Activated B cell treated with CpG ODN at 0.5 μM for 24 hours (primary cell): ENCODE results near the gene N4BP2L2. TPM values are rescaled to one million over a fixed set of nuclear protein-coding genes. Genes with fewer than 3 reads are reported as not detected.

ENCODE experiments used
- ATAC-seq: fragments of 200-7000 bp; cut with Tn5 transposase; one replicate; pipeline ENCODE4 v1.10.0; 2021; ENCODE audit warnings: low read depth, mild to moderate bottlenecking, moderate library complexity
- CTCF ChIA-PET: fragments of 350-600 bp; sonication (Branson Sonifier 250); formaldehyde crosslinking; loops from one replicate; lab custom pipeline; 2021; ENCODE audit warnings: antibody characterized with exemption; lab: Charles Lee
- POLR2A ChIA-PET: fragments of 350-600 bp; sonication (Branson Sonifier 250); formaldehyde crosslinking; loops from one replicate; lab custom pipeline; 2021; ENCODE audit warnings: antibody characterized with exemption; lab: Charles Lee
- DNase-seq: peaks from one replicate; pipeline ENCODE4 v3.0.0; 2022
- H3K27ac Mint-ChIP-seq: one replicate; pipeline ENCODE4 v1.8.0; 2020; ENCODE audit warnings: mixed read lengths
- H3K27me3 Mint-ChIP-seq: one replicate; pipeline ENCODE4 v1.8.0; 2021; ENCODE audit warnings: mixed read lengths
- H3K36me3 Mint-ChIP-seq: one replicate; pipeline ENCODE4 v1.8.0; 2021; ENCODE audit warnings: low read depth, mixed read lengths
- H3K4me1 Mint-ChIP-seq: one replicate; pipeline ENCODE4 v1.8.0; 2021; ENCODE audit warnings: mixed read lengths
- H3K4me3 Mint-ChIP-seq: one replicate; pipeline ENCODE4 v1.8.0; 2020; ENCODE audit warnings: mild to moderate bottlenecking, mixed read lengths
- H3K9me3 Mint-ChIP-seq: one replicate; pipeline ENCODE4 v1.8.0; 2020; ENCODE audit warnings: mixed read lengths
- intact Hi-C: fragments of 100-400 bp; cut with micrococcal nuclease; formaldehyde crosslinking; loops from one replicate; pipeline ENCODE4 v1.15.1; 2024
- total RNA-seq: library from RNA; stranded (reverse); gene quantifications from 2 replicates; pipeline ENCODE4 v1.2.3, GENCODE V29; 2022
- TF ChIP-seq, protein P1 (sequence below): fragments of 200-600 bp; IDR thresholded peaks from one replicate; pipeline ENCODE4 v1.8.0; 2022; ENCODE audit warnings: antibody characterized with exemption, mild to moderate bottlenecking

The N4BP2L2 gene
- total RNA-seq, 1 donor from 2014 or later, result 153 TPM

DNA sequence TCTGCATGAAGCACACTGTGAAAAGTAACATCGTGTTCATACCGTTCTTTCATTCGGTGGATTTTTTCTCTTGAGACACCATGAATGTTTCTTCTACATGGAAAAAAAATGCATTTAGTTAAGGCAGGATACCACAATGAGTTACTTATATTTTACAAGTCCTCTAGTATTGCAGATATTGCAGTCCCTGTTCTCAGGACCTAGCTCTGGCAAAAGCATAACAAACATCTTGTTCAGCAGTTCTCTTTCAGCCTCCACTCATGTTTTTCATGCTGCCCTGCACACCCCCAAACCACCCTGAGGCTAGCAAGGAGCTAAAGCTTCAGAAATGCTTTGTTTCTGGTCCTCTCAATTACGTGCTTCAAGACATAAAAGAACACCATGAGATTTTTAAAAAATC is 135.5 kb downstream of the N4BP2L2 start:
- ATAC-seq (no peak), DNase-seq (no peak)
- CTCF ChIA-PET, result interaction anchor here (0.9 kb wide), 1 partner anchor 9 kb away, joined by 3 read pairs; no protein-coding TSS in a partner anchor
- Mint-ChIP-seq H3K9me3 (no peaks in the 10 kb centered on the region), H3K4me3 (no peak overlapping the region), H3K4me1 (no peaks in the 10 kb centered on the region), H3K36me3 (peaks cover 69% of the 10 kb centered on the region), H3K27me3 (no peaks in the 10 kb centered on the region), H3K27ac (no peak overlapping the region)
- POLR2A ChIA-PET, result no interaction called here
- intact Hi-C loops, result no loop called here
- TF ChIP-seq, protein P1, sequence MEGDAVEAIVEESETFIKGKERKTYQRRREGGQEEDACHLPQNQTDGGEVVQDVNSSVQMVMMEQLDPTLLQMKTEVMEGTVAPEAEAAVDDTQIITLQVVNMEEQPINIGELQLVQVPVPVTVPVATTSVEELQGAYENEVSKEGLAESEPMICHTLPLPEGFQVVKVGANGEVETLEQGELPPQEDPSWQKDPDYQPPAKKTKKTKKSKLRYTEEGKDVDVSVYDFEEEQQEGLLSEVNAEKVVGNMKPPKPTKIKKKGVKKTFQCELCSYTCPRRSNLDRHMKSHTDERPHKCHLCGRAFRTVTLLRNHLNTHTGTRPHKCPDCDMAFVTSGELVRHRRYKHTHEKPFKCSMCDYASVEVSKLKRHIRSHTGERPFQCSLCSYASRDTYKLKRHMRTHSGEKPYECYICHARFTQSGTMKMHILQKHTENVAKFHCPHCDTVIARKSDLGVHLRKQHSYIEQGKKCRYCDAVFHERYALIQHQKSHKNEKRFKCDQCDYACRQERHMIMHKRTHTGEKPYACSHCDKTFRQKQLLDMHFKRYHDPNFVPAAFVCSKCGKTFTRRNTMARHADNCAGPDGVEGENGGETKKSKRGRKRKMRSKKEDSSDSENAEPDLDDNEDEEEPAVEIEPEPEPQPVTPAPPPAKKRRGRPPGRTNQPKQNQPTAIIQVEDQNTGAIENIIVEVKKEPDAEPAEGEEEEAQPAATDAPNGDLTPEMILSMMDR, result no peak

DNA sequence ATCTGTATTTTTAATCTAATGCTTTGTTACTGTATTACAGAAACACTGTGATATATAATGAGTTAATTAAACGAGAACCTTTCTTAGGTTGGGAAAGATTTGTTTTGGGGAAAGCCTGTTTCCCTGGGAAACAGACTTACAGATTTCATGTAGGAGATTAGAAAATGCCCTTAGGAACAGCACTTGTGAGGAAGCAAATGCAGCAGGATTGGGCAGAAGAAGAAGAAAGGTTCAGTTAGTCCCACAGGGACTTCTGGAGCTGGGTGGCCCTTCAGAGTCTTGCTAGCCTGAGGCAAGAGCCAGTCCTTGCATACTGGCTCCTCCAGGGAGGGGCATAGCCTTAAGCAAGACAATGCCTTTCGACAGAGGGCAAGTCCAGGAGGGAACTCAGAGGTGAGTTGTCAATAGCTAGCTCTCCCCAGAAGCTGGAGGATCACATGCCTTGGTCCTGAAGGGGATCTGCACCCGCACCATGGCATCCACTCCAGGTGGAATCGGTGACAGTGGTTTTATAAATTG is 147.4 kb downstream of the N4BP2L2 start:
- Mint-ChIP-seq H3K27me3 (no peaks in the 10 kb centered on the region), H3K27ac (no peak overlapping the region), H3K9me3 (no peaks in the 10 kb centered on the region), H3K4me1 (peaks cover 6% of the 10 kb centered on the region), H3K36me3 (no peaks in the 10 kb centered on the region), H3K4me3 (no peak overlapping the region)
- ChIA-PET CTCF (no interaction called here), POLR2A (interaction anchor here (0.7 kb wide), 1 partner anchor 76 kb away, joined by 3 read pairs; no protein-coding TSS in a partner anchor)
- intact Hi-C loops, result no loop called here
- TF ChIP-seq, protein P1, result no peak
- DNase-seq (no peak), ATAC-seq (no peak)

DNA sequence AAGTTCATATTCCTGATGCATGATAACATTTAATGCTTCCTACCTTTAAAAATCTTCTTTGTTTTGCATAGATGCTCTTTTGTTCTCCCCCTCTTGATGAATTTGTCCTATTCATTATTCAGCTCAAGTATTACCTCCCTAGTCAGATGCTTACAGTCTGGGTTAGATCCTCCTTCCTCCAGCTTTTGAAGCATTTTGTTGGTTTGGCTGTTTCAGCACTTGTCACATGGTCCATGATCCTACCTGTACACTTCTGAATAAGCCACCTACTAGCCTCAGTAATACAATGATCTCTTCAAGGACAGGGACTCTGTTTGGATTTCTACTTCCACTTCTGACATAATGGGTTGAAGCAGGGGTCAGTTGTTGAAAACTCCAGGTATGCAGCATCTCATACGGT is 148.1 kb downstream of the N4BP2L2 start:
- POLR2A ChIA-PET, result interaction anchor here (0.7 kb wide), 1 partner anchor 76 kb away, joined by 3 read pairs; no protein-coding TSS in a partner anchor
- no peak for ATAC-seq

DNA sequence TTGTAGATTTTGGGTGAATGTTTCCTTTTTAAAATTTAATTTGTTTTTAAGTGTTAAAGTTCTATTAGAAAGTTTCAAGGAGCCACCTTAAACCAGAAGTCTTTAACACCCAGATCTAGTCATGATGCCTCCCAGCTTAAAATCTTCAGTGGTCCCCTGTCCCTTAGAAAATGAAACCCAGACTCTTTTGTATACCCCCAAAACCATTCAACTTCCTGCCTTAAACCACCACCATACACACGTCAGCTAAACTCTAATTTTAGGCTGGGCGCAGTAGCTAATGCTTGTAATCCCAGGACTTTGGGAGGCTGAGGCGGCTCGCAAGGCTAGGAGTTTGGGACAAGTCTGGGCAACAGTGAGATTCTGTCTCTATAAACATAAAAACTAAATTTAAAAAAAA is 148.5 kb downstream of the N4BP2L2 start:
- no peak overlapping the region for H3K4me3 Mint-ChIP-seq
- TF ChIP-seq, protein P1, result no peak

More for the DNA sequence above, 148.1 kb downstream of the N4BP2L2 start:
- intact Hi-C loops, result no loop called here
- H3K9me3 Mint-ChIP-seq, result no peaks in the 10 kb centered on the region
- H3K4me3 Mint-ChIP-seq, result no peak overlapping the region
- H3K4me1 Mint-ChIP-seq, result peaks cover 6% of the 10 kb centered on the region
- TF ChIP-seq, protein P1, result no peak
- no peaks in the 10 kb centered on the region for H3K36me3 Mint-ChIP-seq
- CTCF ChIA-PET, result no interaction called here
- H3K27ac Mint-ChIP-seq, result no peak overlapping the region
- no peak for DNase-seq
- H3K27me3 Mint-ChIP-seq, result no peaks in the 10 kb centered on the region

DNA sequence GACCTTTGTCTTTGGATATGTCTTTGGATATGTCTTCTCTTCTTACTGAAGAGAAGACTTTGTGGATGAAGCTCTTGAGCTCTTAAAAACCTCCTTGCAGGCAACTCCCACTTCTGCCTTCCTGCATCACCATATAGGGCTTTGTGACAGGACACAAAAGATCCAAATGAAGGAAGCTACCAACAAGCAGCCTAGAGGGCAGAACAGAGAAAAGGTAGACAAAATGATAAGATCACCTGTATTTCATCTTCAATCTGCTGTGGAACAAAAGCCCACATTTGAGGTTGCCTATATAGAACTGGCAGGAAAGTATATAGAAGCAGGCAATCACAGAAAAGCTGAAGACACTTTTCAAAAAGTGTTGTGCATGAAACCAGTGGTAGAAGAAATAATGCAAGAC is 153.2 kb downstream of the N4BP2L2 start:
- H3K4me1 Mint-ChIP-seq, result peaks cover 5% of the 10 kb centered on the region

More for the DNA sequence above, 148.5 kb downstream of the N4BP2L2 start:
- H3K27me3 Mint-ChIP-seq, result no peaks in the 10 kb centered on the region
- H3K27ac Mint-ChIP-seq, result no peak overlapping the region
- POLR2A ChIA-PET, result interaction anchor here (0.6 kb wide), 1 partner anchor 47 kb away, joined by 6 read pairs; no protein-coding TSS in a partner anchor
- no peaks in the 10 kb centered on the region for H3K9me3 Mint-ChIP-seq
- no peak for DNase-seq
- intact Hi-C loops, result no loop called here
- CTCF ChIA-PET, result no interaction called here
- H3K36me3 Mint-ChIP-seq, result no peaks in the 10 kb centered on the region
- peaks cover 6% of the 10 kb centered on the region for H3K4me1 Mint-ChIP-seq
- no peak for ATAC-seq

More for the DNA sequence above, 153.2 kb downstream of the N4BP2L2 start:
- intact Hi-C loops, result no loop called here
- Mint-ChIP-seq H3K36me3 (no peaks in the 10 kb centered on the region), H3K9me3 (no peaks in the 10 kb centered on the region), H3K27me3 (no peaks in the 10 kb centered on the region), H3K4me3 (no peak overlapping the region), H3K27ac (no peak overlapping the region)
- ChIA-PET POLR2A (no interaction called here), CTCF (interaction anchor here (1.2 kb wide), 1 partner anchor 196 kb away, joined by 3 read pairs; no protein-coding TSS in a partner anchor)
- ATAC-seq (no peak), DNase-seq (no peak)
- TF ChIP-seq, protein P1, result no peak
